Endothelial cell of umbilical vein (primary cell): ENCODE results near the gene KCNMA1. TPM values are rescaled to one million over a fixed set of nuclear protein-coding genes. Genes with fewer than 3 reads are reported as not detected.

Experiments used
- BruUV-seq: library from RNA; stranded (reverse); fragments of 400-500 nt; replicated peaks from 2 replicates; lab custom pipeline; 2021; lab: Mats Ljungman, UMichigan
- CTCF ChIA-PET: fragments of 300-600, 350-600 bp; sonication (Branson Sonifier 250); formaldehyde crosslinking; loops from one replicate; lab custom pipeline; 2021; ENCODE audit warnings: antibody characterized with exemption, inconsistent platforms; lab: Charles Lee
- POLR2A ChIA-PET: fragments of 300-600, 350-600 bp; sonication (Branson Sonifier 250); formaldehyde crosslinking; loops from one replicate; lab custom pipeline; 2021; ENCODE audit warnings: antibody characterized with exemption, inconsistent platforms; lab: Charles Lee
- DNase-seq: peaks from one replicate; pipeline ENCODE4 v3.0.0-alpha.2; 2011; ENCODE audit warnings: low read depth, low spot score
- FAIRE-seq: peaks from 2 replicates; lab custom pipeline; 2011; peaks lifted over from hg19 to GRCh38; lab: Jason Lieb, UNC
- H2AFZ ChIP-seq: 2 replicates; pipeline ENCODE4 v1.6.0; 2012; ENCODE audit warnings: low read depth, low read length, control low read depth, inconsistent platforms
- H3K27ac ChIP-seq: 2 replicates; pipeline ENCODE4 v1.5.1; 2011; ENCODE audit warnings: low read depth, mild to moderate bottlenecking, control low read depth, low read length, moderate library complexity; ENCODE audit not compliant: insufficient read depth
- H3K27me3 ChIP-seq, 2 experiments: 2 replicates each; pipeline versions ENCODE4 v1.6.0 to v1.6.1; 2011; ENCODE audit warnings: low read length in 2 of 2, mixed read lengths in 1 of 2; ENCODE audit not compliant: control insufficient read depth in 2 of 2, insufficient read depth in 2 of 2
- H3K36me3 ChIP-seq, 2 experiments: 2 replicates in 1 of 2; 3 replicates in 1 of 2; pipeline ENCODE4 v1.5.1; 2011; ENCODE audit warnings: low read length in 2 of 2, mild to moderate bottlenecking in 1 of 2, moderate library complexity in 1 of 2; ENCODE audit not compliant: control insufficient read depth in 2 of 2, insufficient read depth in 2 of 2; ENCODE audit errors: extremely low read depth in 1 of 2
- H3K4me1 ChIP-seq: 3 replicates; pipeline ENCODE4 v1.5.1; 2011; ENCODE audit warnings: mild to moderate bottlenecking, low read length; ENCODE audit not compliant: control insufficient read depth, insufficient read depth; ENCODE audit errors: extremely low read depth
- H3K4me2 ChIP-seq: 2 replicates; pipeline ENCODE4 v1.6.1; 2011; ENCODE audit warnings: low read length, control low read depth, mixed read lengths; ENCODE audit not compliant: insufficient read depth
- H3K4me3 ChIP-seq, 3 experiments: fragments of 200-600 bp in 1 of 3; sonication (generic), shearing (Covaris generic) in 1 of 3; replicated peaks in 1 of 3; 2 replicates each; pipeline ENCODE4 v1.5.1; 2011 to 2016; ENCODE audit warnings: control low read depth in 3 of 3, low read length in 3 of 3, mild to moderate bottlenecking in 2 of 3, inconsistent platforms in 1 of 3, low read depth in 1 of 3, moderate library complexity in 1 of 3; ENCODE audit not compliant: insufficient read depth in 1 of 3
- H3K79me2 ChIP-seq: 2 replicates; pipeline ENCODE4 v1.6.0; 2012; ENCODE audit warnings: low read length, inconsistent platforms; ENCODE audit not compliant: control insufficient read depth, insufficient read depth
- H3K9ac ChIP-seq: replicated peaks from 2 replicates; pipeline ENCODE3; 2011; ENCODE audit warnings: low read length, control low read depth; ENCODE audit not compliant: insufficient read depth; ENCODE audit errors: extremely low read depth
- H3K9me1 ChIP-seq: replicated peaks from 3 replicates; pipeline ENCODE4 v1.6.0; 2011; ENCODE audit warnings: mild to moderate bottlenecking, low read length; ENCODE audit not compliant: control insufficient read depth, insufficient read depth; ENCODE audit errors: extremely low read depth
- H3K9me3 ChIP-seq: replicated peaks from 2 replicates; pipeline ENCODE4 v1.5.1; 2012; ENCODE audit warnings: low read length, inconsistent platforms; ENCODE audit not compliant: control insufficient read depth, insufficient read depth
- H4K20me1 ChIP-seq: replicated peaks from 2 replicates; pipeline ENCODE3; 2011; ENCODE audit warnings: mild to moderate bottlenecking, low read length; ENCODE audit not compliant: control insufficient read depth, insufficient read depth; ENCODE audit errors: extremely low read depth
- EZH2 ChIP-seq: IDR thresholded peaks from 2 replicates; pipeline ENCODE4 v1.6.1; 2012; ENCODE audit warnings: borderline replicate concordance, low read depth, mild to moderate bottlenecking, moderate library complexity, low read length, inconsistent platforms; ENCODE audit not compliant: severe bottlenecking
- FOS ChIP-seq: IDR thresholded peaks from 2 replicates; pipeline ENCODE4 v1.6.1; 2011; ENCODE audit warnings: mild to moderate bottlenecking, low read length, moderate library complexity, borderline replicate concordance; ENCODE audit not compliant: insufficient read depth
- GATA2 ChIP-seq: IDR thresholded peaks from 2 replicates; pipeline ENCODE4 v1.7.0; 2011; ENCODE audit warnings: low read depth, mild to moderate bottlenecking, moderate library complexity, mixed read lengths, low read length; ENCODE audit not compliant: insufficient read length, insufficient read depth
- JUN ChIP-seq: IDR thresholded peaks from 2 replicates; pipeline ENCODE4 v1.6.1; 2011; ENCODE audit warnings: borderline replicate concordance, low read depth; ENCODE audit not compliant: insufficient read length, insufficient read depth
- MYC ChIP-seq: IDR thresholded peaks from one replicate; pipeline ENCODE4 v1.6.1; 2011; ENCODE audit warnings: mild to moderate bottlenecking, low read depth, low read length
- POLR2A ChIP-seq: IDR thresholded peaks from 2 replicates; pipeline ENCODE4 v1.6.1; 2012; ENCODE audit warnings: low read depth, mild to moderate bottlenecking, control low read depth, low read length
- POLR2AphosphoS5 ChIP-seq: IDR thresholded peaks from 2 replicates; pipeline ENCODE4 v1.6.1; 2012; ENCODE audit warnings: low read depth, mild to moderate bottlenecking, control low read depth, low read length, moderate library complexity; ENCODE audit not compliant: insufficient read depth
- dilution Hi-C: fragments of 300-500 bp; cut with MboI; formaldehyde crosslinking; loops from one replicate; pipeline ENCODE4 v1.15.0; 2019; ENCODE audit warnings: low sequenced_read_pairs; ENCODE audit not compliant: extremely low pct_ligation_motif_present
- intact Hi-C: fragments of 100-400 bp; cut with micrococcal nuclease; formaldehyde crosslinking; loops from one replicate; pipeline ENCODE4 v1.10.0; 2022
- polyA plus RNA-seq, 4 experiments: library from polyadenylated mRNA; depleted of rRNA in 3 of 4; stranded (reverse) in 3 of 4; unstranded in 1 of 4; fragments of >200 nt; gene quantifications; 2 replicates each; pipeline versions ENCODE4 v1.2.1 to v1.2.3, GENCODE V29; 2011 to 2012; ENCODE audit warnings: missing spikeins in 1 of 4
- total RNA-seq: library from RNA; stranded (reverse); gene quantifications from 2 replicates; pipeline ENCODE4 v1.2.3, GENCODE V29; 2021
- TF ChIP-seq, protein P1 (sequence below), 2 donors: IDR thresholded peaks; 1 replicate in 1 of 2; 2 replicates in 1 of 2; pipeline ENCODE4 v1.5.1; 2011; ENCODE audit warnings: low read length in 2 of 2, mild to moderate bottlenecking in 2 of 2, moderate library complexity in 2 of 2, control low read depth in 1 of 2, inconsistent platforms in 1 of 2, low read depth in 1 of 2; ENCODE audit not compliant: insufficient read depth in 1 of 2; ENCODE audit errors: extremely low read depth in 1 of 2
- TF ChIP-seq, protein P2 (sequence below): IDR thresholded peaks from 2 replicates; pipeline ENCODE4 v1.6.1; 2011; ENCODE audit not compliant: insufficient read depth, insufficient read length

The KCNMA1 gene
- total and polyA plus RNA-seq, 2 donors (not counting 3 experiments of a cell fraction or from before 2014, with no cell fraction given): 0.10 to 0.82 TPM

DNA sequence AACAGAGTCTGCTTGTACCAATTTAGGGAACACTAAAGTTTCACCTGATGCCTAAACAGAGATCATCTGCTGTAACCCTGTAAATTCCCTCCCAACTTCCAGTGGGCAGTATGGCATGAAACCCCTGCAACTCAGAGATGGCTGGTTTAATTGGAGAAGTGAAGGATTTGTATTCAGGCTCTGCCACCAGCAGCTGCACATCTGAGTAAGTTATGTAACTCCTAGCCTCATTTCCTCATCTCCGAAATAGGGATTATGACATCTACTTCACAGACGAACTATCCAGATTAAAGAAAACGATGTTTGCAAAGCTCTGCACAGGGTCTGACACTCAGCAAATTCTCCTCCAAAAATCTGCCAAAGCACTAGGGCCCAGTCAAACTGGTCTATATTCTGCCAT is 493.0 kb downstream of the KCNMA1 start:
- Histone ChIP-seq H3K9me3 (no peaks in the 10 kb centered on the region), H3K27me3 (no peaks in the 10 kb centered on the region), H3K9me1 (no peaks in the 10 kb centered on the region), H2AFZ (no peak overlapping the region), H3K9ac (no peak overlapping the region), H3K4me2 (no peak overlapping the region), H3K27ac (no peak overlapping the region), H3K4me1 (no peaks in the 10 kb centered on the region), H3K4me3 (no peak overlapping the region), H4K20me1 (no peaks in the 10 kb centered on the region), H3K79me2 (no peaks in the 10 kb centered on the region), H3K36me3 (no peaks in the 10 kb centered on the region)
- dilution Hi-C loops (no loop called here), intact Hi-C loops (no loop called here)
- DNase-seq: no peak
- ChIA-PET POLR2A (no interaction called here), CTCF (no interaction called here)
- TF ChIP-seq FOS (no peak), GATA2 (no peak), EZH2 (no peak), JUN (no peak), MYC (no peak), POLR2A (no peak), POLR2AphosphoS5 (no peak)
- TF ChIP-seq, protein P1, sequence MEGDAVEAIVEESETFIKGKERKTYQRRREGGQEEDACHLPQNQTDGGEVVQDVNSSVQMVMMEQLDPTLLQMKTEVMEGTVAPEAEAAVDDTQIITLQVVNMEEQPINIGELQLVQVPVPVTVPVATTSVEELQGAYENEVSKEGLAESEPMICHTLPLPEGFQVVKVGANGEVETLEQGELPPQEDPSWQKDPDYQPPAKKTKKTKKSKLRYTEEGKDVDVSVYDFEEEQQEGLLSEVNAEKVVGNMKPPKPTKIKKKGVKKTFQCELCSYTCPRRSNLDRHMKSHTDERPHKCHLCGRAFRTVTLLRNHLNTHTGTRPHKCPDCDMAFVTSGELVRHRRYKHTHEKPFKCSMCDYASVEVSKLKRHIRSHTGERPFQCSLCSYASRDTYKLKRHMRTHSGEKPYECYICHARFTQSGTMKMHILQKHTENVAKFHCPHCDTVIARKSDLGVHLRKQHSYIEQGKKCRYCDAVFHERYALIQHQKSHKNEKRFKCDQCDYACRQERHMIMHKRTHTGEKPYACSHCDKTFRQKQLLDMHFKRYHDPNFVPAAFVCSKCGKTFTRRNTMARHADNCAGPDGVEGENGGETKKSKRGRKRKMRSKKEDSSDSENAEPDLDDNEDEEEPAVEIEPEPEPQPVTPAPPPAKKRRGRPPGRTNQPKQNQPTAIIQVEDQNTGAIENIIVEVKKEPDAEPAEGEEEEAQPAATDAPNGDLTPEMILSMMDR (IDR thresholded peaks at IDR 0.05; ENCODE audit: extremely low read depth in 1 of 2, insufficient read depth in 1 of 2, low read depth in 1 of 2, low read length in 2 of 2): no peak
- TF ChIP-seq, protein P2, sequence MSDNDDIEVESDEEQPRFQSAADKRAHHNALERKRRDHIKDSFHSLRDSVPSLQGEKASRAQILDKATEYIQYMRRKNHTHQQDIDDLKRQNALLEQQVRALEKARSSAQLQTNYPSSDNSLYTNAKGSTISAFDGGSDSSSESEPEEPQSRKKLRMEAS: no peak
- no peak for FAIRE-seq
- BruUV-seq: no TSS peak
